Activated T-cell treated with anti-CD3 and anti-CD28 coated beads, Interleukin-2, amount 50 U/mL, for 1 hour (primary cell): ENCODE results near the gene TTK.
"Not testable (repeated sequence)": the region's sequence is repeated elsewhere in the genome, so short reads cannot be mapped to it uniquely, and the experiment has no call there.

Experiments
- DNase-seq: peaks from one replicate; pipeline ENCODE4 v3.0.0-alpha.2; 2020

Gene TTK

GRCh38 chr6:80022803-80023202 lies 18.4 kb downstream of the TTK start:
- no peak for DNase-seq

GRCh38 chr6:80028589-80028988 lies 24.1 kb downstream of the TTK start:
- no peak for DNase-seq

- no peak for DNase-seq
These were observed 25.0 kb downstream of the TTK start for GRCh38 chr6:80029470-80029869.

GRCh38 chr6:80048220-80048619 lies 43.8 kb downstream of the TTK start:
- not testable (repeated sequence) for DNase-seq

- no peak for DNase-seq
These were observed 56.3 kb downstream of the TTK start for GRCh38 chr6:80060774-80061173.

GRCh38 chr6:80068146-80068545 lies 63.7 kb downstream of the TTK start:
- DNase-seq = not testable (repeated sequence)

- not testable (repeated sequence) for DNase-seq
These were observed 66.0 kb downstream of the TTK start for GRCh38 chr6:80070431-80070830.

GRCh38 chr6:80077067-80077466 lies 72.6 kb downstream of the TTK start:
- DNase-seq = no peak

- no peak for DNase-seq
These were observed 84.2 kb downstream of the TTK start for GRCh38 chr6:80088637-80089036.

- no peak for DNase-seq
These were observed 87.1 kb downstream of the TTK start for GRCh38 chr6:80091506-80091905.
